Activated CD4-positive, alpha-beta T cell treated with anti-CD3 and anti-CD28 coated beads, Interleukin-2, Interleukin-4, amounts not matched to agents 100 ng/mL and 50 ng/mL, durations not matched to agents 16 hours and 8 hours (primary cell): ENCODE data around the gene MAP3K10.

Experiments used
- DNase-seq: peaks from one replicate; pipeline ENCODE4 v3.0.0-alpha.2; 2020; ENCODE audit warnings: low spot score

The MAP3K10 gene

DNA sequence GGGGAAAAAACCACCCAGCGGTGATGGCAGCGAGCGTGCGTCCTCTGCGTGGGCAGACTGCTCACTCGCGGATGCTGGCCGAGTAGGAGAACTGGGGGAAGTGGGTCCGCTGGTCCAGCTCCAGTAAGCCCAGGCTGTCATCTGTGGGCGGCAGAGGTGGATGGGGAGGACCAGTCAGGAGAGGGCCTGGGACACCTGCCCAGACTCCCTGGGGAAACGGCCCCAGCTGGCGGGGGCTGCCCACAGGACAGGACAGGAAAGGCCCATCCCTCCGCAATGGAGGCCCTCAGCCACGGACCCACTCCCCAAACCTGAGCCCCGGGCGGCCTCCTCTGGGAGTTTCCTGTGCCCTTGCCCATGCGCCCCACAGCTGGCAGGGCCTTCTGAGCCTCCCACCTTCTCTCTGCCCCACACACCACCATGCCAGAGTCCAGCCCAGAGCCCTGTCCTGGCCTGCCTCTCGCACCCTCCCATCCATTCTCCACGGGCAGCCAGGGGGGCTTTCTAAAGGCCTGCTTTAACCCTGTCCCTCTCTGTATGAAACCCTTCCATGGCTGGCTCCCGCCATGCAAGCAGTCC, 42.7 kb downstream of the MAP3K10 start:
- DNase-seq = no peak

- DNase-seq = no peak
These were observed 43.4 kb downstream of the MAP3K10 start for GRCh38 chr19:40234429-40235237.

GRCh38 chr19:40235238-40236025, 44.2 kb downstream of the MAP3K10 start:
- no peak for DNase-seq

GRCh38 chr19:40236026-40236355, 44.8 kb downstream of the MAP3K10 start:
- DNase-seq = no peak

DNA sequence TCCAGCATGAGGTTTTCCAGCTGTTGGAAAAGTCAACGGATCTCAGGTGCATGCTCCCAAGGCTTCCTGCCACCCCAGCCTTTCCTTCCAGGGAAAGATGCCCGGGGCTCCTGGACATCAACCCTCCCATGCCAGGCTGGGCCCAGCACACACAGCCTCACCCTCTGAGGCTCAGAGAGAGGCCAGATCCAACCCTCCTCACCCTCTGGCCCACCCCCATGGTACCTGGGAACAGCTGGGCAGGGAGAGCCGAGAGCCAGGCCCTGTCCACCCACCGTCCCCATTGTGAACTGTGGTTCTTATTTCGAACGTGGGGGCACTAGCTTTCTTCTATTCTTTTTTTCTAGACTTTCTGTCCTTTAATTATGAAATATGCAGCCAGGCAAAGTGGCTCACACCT, 45.1 kb downstream of the MAP3K10 start:
- no peak for DNase-seq

DNA sequence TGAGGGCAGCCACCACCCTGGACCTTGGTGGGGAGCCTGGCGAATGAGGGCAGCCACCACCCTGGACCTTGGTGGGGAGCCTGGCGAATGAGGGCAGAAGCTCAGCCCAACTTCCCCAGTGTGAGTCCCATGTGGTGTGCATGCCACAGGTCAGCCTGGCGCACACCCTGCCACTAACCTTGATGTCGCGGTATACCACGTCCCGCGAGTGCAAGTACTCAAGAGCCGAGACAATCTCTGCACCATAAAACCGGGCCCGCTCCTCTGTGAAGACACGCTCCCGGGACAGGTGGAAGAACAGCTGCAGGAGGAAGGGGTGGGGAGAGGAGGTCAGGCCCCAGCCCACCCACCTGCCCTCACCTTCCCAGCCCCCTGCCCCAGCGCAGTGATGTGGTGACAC, 46.6 kb downstream of the MAP3K10 start:
- DNase-seq = no peak

DNA sequence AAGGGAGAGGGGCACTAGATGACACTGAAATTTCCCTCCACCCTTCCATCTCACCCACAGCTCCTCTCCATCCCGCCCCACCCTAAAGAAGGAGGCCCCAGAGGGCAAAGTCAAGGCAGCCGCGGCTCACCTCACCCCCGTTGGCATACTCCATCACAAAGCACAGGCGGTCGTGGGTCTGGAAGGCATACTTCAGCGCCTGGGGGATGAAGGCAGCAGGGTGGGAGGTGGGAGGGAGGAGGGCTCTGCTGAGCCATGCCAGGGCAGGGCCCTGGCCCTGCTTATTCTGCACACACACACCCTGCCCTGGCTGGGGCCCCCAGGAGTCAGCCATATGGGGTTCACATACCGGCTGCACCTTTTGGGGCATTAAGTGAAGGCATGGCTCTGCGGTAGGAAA, 47.5 kb downstream of the MAP3K10 start:
- no peak for DNase-seq

- no peak for DNase-seq
These were observed 48.4 kb downstream of the MAP3K10 start for GRCh38 chr19:40239415-40240226.

- DNase-seq = no peak
These were observed 49.1 kb downstream of the MAP3K10 start for GRCh38 chr19:40240332-40240731.

DNA sequence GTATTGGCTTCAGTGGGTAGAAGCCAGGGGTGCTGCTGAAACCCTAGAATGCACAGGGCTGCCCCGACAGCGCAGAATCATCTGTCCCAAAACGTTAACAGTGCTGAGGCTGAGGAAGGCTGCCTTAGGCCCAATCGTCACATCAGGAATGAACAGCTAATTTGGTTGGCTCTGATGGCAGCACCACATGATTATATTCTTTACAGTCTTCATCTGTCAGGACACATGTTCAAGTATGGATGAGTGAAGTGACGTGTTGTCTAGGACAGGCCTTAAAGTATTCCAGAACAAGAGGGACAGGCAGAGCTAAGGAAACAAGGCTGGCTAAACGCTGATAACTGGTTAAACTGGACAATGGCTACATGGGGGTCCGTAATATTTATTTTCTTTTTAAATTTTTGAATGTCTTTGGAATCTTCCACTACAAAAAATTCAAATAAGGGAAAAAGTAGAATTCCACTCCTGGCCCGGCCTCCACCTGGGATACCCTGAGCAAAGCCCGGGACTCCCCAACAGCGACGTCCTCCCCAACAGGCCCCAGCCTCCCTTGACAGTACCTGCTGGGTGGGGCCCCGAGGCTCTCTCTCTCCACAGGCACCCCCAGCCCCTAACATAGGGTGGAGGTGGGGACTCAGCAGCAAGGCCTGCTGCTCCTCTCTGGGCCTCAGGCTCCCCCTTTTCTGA, 50.0 kb downstream of the MAP3K10 start:
- DNase-seq = no peak

GRCh38 chr19:40241809-40242384, 50.7 kb downstream of the MAP3K10 start:
- DNase-seq = no peak

DNA sequence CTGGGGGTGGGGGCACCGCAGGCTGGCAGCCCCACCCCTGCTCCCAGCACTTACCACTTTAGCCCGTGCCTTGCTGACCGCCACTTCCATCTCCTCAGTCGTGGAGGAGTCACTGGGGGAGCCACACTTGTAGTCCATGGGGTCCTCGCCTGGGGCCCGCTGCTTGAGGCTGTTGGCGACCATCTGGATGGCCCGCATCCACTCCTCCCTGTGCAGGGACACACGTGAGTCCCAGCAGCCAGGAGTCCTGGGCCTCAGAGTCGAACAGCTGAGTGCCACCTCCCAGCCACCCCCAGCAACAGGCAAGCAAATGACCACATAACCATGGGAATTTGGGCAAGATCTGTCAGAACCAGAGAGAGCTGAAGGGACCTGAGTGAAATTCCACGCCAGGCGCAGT, 51.3 kb downstream of the MAP3K10 start:
- no peak for DNase-seq

GRCh38 chr19:40243181-40243580, 52.0 kb downstream of the MAP3K10 start:
- no peak for DNase-seq

GRCh38 chr19:40244579-40245317, 53.5 kb downstream of the MAP3K10 start:
- DNase-seq = no peak

- DNase-seq = no peak
These were observed 54.4 kb downstream of the MAP3K10 start for GRCh38 chr19:40245506-40246128.

DNA sequence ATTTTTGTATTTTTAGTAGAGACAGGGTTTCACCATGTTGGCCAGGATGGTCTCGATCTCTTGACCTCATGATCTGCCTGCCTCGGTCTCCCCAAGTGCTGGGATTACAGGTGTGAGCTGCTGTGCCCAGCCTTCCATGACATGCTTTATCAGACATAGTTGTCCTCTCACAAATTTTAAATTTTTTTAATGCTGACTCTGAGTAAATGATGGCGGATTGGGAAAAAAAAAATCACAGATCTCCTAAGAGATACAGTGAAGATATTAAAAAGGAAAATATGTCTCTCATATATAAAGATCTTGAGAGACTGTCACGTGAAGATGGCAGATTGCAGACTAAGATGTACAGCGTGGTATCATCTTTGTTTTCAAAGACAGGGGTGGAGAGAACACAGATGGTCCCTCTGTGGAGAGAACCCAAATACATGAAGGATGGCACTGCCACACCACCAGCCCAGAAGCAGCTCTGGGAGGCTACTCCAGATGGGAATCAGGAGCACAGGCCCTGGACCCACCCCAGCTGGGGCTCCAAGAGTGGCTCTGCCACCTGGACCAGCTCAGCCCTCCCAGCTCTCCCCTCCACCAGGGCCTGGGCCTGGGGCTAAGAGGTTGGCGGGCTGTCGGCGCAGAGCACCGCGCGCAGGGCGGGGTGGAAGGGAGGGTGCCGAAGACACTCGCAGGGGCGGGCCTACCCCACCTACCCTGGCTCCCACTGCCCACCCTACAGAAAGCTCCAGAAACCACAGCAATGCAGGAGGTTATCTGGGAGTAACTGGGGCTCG, 55.3 kb downstream of the MAP3K10 start:
- DNase-seq = no peak

DNA sequence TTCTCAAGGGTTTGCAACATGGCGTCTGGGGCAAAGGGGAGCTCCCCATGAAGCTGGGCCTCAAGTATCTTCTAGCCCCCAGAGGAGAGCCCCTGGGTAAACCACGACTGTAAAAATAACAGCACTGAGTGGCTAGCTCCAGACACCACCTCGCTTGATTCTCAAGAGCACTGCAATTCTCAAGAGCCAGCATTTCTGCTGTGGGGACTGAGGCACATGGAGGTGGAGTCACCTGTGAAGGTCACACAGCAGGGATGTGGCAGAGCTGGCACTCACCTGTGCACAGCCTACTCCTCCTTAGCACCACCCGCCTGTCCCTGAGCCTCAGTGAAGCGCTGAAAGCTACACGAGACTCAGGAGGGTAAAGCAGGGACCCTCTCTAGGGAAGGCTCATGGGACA, 56.0 kb downstream of the MAP3K10 start:
- no peak for DNase-seq

DNA sequence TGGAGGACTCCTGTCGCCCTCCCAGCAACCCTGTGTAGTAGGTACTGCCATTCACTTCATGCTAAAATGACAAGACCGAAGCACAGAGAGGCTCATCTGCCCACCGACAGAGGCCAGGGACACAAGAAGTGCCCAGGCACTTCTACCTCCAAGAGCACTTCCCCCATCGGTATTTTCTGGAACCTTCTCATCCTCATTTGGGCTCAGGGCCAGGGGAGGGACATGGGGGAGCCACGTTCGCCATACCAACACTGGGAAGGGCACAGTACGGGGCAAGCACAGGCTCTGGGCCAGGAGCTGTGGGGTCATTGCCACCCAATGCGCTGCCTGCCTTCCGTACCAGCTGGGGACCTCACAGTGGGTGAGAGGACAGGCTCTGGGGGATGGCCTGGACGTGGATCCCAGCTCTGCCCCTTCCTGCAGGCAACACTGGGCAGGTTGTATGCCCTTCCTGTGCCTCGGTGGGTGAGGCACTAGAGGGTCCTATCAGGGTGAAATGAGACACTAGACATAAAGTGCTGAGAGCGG, 56.6 kb downstream of the MAP3K10 start:
- DNase-seq = no peak

GRCh38 chr19:40249201-40249600, 58.0 kb downstream of the MAP3K10 start:
- no peak for DNase-seq
